Measurements from ENCODE around the gene SLC7A9.
"Not testable (repeated sequence)": the region's sequence is repeated elsewhere in the genome, so short reads cannot be mapped to it uniquely, and the experiment has no call there.

Gene SLC7A9

DNA sequence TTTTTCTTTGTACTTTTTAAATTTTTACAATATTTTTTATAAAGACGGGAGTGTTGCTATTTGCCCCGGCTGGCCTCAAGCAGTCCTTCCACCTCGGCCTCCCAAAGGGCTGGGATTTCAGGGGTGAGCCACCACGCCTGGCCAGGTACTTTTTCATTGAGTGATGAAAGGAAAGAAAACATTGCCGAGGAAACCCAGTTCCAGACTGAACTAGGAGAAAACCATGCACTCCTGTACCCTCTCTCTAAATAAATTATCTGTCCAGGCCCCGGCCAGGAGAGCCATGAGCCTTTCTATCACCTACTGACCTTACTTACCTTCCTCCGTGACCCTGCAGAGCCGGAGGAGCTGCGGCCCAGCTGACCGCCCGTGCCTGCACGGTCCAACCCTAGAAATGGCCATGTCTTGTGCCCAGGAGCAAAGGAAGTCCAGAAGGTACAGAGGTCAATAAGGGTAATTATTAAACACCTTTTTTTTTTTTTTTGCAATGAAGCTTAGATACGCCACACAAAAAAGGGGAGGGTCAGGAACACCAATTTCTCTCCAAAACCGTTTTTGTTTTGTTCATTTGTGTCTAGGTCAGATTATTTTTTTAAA, at the start of gene SLC7A9:
Gene SLC7A9 (minus strand): TSS at position 399 of the 597 bp plus-strand sequence. CDS start 1,233 bp downstream, outside the sequence.
- no peak for DNase-seq (ENCODE audit: low spot score)

DNA sequence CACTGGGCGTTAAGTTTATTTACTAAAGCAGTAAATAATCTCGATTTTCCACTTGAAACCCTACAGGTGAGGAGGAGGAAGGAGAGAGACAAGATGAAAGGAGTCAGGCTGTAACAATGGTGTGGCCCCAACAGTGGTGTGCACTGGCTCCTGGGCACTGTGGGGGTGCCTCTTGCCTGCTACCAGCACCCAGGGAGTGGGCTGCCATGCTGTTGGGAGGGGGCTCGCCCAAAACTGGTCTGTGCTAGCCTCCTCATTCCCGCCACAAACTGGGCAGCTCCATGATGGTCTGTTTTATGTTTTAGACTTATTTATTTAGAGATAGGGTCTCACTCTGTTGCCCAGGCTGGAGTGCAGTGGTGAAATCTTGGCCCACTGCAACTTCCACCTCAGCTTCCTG, 49.8 kb upstream of the SLC7A9 start:
- DNase-seq (ENCODE audit: low spot score): no peak

DNA sequence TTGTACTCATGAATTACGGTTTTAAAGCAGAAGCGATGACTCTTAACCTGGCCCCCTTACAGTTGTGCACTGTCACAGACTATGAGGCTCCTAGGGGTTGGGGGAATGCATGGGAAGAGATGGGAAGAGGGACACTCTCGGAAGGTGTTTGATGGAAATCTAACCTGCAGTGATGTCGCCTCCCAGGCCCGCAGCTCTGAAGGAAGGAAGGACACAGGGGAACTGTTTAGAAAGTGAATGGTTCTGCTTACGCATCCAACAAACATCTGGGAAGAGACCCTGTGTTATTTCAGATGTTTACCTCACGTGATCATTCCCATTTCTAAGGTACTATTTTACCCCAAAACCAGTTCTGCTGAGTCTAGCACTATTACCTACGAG, 48.0 kb upstream of the SLC7A9 start:
- DNase-seq (ENCODE audit: low spot score): no peak

- no peak for DNase-seq (ENCODE audit: low spot score)
Observed at GRCh38 chr19:32916969-32917615, 47.5 kb upstream of the SLC7A9 start.

- no peak for DNase-seq (ENCODE audit: low spot score)
Observed at GRCh38 chr19:32914879-32915660, 45.5 kb upstream of the SLC7A9 start.

DNA sequence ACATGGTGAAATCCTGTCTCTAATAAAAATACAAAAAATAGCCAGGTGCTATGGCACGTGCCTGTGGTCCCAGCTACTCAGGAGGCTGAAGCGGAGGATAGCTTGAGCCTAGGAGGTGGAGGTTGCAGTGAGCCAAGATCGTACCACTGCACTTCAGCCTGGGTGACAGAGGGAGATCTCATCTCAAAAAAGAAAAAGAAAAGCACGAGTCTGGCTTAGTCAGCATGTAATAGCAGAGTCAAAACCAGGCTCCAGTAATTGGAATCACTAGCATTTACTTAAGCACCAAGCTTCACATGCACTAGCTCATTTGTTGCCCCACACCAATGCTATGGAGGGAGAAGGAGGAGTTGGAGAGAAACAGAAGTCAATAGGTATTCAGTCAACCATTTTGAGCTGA, 41.9 kb upstream of the SLC7A9 start:
- no peak for DNase-seq (ENCODE audit: low spot score)

GRCh38 chr19:32910874-32911273, 41.3 kb upstream of the SLC7A9 start:
- no peak for DNase-seq (ENCODE audit: low spot score)

DNA sequence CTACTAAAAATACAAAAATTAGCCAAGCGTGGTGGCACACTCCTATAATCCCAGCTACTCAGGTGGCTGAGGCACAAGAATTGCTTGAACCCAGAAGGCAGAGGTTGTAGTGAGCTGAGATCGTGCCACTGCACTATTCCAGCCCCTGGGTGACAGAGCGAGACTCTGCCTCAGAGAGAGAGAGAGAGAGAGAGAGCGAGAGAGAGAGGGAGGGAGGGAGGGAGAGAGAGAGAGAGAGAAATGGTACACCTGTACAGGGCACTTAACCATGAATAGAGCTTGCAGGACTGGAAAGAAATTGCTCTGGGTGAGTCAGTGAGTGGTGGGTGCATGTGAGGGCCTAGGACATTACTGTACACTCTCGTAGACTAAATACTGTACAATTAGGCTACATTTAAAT, 40.5 kb upstream of the SLC7A9 start:
- no peak for DNase-seq (ENCODE audit: low spot score)

- DNase-seq (ENCODE audit: low spot score): no peak
Observed at GRCh38 chr19:32909257-32909656, 39.7 kb upstream of the SLC7A9 start.

DNA sequence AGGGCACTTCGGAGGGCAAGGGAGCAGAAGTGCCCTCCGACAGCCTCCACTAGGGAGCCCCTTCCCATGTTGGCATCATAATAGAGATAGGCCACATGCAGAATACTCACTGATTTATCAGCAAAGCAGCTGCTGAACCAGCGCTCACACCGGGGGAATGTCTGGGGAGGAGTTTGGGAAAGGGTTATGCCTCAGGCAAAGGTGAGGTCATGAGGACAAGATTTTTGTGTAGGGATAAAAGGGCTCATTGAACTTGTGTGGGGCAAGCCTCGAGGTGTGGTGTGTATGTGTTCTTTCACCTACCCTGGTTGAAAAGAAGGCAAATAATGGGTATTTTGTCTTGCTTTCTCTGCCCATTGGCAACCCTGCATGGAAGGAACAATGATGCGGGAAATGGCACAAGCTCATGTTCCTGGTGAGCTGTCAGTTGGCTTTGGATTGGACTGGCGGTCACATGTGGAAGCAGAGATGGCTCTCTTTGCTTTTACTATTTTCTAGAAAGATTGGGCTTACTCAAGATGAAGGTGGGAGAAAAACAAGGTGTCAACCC, 39.1 kb upstream of the SLC7A9 start:
- DNase-seq (ENCODE audit: low spot score): no peak

DNA sequence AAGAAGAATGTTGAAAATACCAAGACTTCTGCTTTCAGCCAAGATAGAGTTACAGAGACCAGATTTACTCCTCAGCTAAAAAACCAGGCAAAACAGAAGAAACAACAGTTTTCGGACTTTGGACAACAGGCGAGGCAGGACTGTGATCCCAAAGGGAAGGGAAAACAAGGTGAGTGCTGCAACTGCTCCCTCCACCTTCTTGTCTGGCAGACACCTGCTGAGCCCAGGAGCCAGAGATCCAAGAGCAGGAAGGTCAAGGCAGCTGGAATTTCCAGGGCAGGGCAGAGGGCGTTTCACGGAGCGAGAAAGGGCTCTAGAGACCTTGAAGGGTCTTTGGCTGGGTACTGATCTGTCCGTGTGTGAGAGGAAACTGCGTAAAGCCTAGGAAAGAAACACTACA, 32.9 kb upstream of the SLC7A9 start:
- no peak for DNase-seq (ENCODE audit: low spot score)

GRCh38 chr19:32901504-32902161, 32.1 kb upstream of the SLC7A9 start:
- no peak for DNase-seq (ENCODE audit: low spot score)

DNA sequence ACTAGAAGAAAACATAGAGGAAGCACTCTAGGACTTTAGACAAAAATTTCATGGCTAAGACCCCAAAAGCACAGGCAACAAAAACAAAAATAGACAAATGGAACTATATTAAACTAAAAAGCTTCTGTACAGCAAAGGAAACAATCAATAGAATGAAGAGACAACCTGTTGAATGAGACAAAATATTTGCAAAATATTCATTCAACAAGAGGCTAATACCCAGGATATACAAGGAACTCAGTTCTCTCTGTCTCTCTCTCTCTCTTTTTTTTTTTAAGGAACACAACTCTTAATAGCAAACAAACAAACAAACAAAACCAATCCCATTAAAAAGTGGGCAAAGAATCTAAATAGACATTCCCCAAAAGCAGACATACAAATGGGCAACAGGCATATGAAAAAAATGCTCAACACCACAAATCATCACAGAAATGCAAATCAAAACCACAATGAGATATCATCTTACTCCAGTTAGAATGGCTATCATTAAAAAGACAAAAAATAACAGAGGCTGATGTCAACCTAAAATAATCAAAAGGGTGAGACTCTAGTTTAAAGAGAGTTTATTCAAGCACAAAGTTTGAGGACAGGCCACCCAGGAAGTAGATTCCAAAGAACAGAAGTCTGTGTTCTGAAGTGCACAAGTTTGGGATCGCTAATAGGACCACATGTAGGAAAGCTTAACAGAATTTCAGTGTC, 27.1 kb upstream of the SLC7A9 start:
- no peak for DNase-seq (ENCODE audit: low spot score)

- no peak for DNase-seq (ENCODE audit: low spot score)
Observed at GRCh38 chr19:32895384-32895783, 25.8 kb upstream of the SLC7A9 start.

- DNase-seq (ENCODE audit: low spot score): no peak
Observed at GRCh38 chr19:32891609-32892008, 22.0 kb upstream of the SLC7A9 start.

GRCh38 chr19:32890841-32891240, 21.3 kb upstream of the SLC7A9 start:
- DNase-seq (ENCODE audit: low spot score): no peak

- DNase-seq (ENCODE audit: low spot score): no peak
Observed at GRCh38 chr19:32890326-32890725, 20.8 kb upstream of the SLC7A9 start.

DNA sequence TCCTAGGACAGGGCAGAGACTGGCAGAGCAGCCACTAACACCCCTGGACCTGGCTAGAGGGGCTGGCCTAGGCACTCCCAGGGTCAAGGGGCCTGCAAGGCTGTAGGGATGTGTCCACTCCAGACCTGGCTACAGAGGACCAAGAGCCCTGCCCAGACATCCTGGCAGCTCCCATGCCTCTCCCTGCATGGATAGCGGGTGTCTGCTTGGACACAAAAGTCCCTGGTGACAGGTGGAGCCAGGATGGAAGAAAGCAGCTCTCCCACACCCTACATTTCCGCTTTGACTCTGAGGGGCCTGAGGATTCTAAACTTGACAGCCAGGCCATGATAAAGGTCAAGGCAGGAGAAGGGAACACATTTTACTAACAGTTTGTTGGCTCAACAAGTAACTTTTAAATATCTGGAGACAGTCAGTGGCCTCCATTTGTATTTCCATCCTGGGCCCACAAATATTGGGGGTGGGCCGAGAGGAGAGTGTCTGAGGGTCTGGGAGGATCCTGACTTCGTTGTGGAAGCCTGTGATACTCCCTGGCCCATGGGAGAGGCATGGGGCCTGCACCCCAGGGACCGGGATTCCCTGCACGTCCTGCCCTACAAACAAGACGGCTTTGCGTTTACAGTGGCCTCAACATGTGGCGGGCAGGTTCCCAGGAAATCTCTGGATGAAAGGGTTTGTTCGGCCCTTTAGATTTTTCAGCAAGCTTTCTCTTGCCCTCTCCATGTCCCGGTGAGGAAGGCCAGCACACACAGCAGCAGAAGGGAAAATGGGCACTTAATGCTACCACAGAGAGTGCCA, 19.8 kb upstream of the SLC7A9 start:
- no peak for DNase-seq (ENCODE audit: low spot score)

DNA sequence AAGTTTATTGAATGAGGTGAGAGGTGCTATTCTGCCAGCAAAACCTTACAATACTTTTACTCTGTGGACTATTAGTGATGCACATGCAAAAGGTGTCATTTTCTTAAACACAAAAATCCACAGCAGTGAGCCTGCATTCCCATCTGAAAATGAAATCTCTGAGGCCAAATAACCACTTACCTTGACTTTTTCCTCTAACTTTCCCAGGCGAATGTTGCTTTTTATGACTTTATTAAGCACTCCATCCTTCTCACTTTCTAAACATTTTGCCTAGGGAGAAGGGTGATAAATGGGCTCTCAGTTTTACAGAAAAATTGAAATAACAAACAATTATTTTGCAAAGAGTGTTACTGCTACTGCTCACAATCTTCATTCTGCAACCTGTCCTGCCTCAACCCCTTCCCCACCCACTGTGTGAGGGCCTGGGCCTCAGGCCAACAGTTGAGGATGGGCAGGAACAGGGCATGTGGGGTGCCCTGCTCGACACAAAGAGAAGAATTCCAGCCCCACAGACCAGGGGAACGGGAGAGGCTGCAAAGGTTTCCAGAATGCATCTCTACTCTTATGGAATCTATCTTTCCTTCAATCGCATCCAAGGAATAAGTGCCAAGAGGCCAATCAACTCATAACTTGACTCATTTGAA, 18.1 kb upstream of the SLC7A9 start:
- no peak for DNase-seq (ENCODE audit: low spot score)

DNA sequence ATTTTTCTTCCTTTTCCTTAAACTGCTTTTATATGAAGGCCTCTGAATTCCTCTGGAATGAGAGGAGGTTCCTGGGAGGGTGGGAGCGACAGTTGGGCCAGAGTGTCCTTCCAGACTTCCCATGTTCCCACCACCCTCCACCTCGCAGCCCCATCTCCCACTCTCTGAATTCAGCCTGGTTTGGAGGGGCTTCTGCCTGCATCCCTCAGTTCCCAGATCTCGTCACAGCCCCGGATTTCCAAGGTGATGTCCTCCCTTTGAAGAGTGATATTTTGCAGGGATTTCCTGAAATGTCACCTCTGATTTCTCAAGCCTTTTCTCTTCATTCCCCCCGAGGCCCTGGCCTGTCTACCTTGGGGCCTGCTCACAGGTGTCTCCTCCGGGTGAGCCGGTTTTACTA, 16.7 kb upstream of the SLC7A9 start:
- no peak for DNase-seq (ENCODE audit: low spot score)

GRCh38 chr19:32885255-32885654, 15.7 kb upstream of the SLC7A9 start:
- DNase-seq (ENCODE audit: low spot score): not testable (repeated sequence)
